ENCODE results near the gene ZNF182. TPM values are rescaled to one million over a fixed set of nuclear protein-coding genes. Genes with fewer than 3 reads are reported as not detected.

The ZNF182 gene
- total RNA-seq, 3 donors from 2014 or later, result 4.5 to 7.2 (median 6.9) TPM

GRCh38 chrX:48002929-48003328 lies 860 bp downstream of the ZNF182 start:
- no peak overlapping the region for H3K27ac ChIP-seq
- intact Hi-C loops (cut with DNase I; ENCODE audit: low total_unique reads), result no loop called here
- no peak for DNase-seq (ENCODE audit: low spot score in 2 of 2)
- no peaks in the 10 kb centered on the region for H3K36me3 ChIP-seq
- no peaks in the 10 kb centered on the region for H3K9me3 ChIP-seq
- TF ChIP-seq POLR2A (IDR thresholded peaks at IDR 0.05) (no peak), POLR2AphosphoS5 (IDR thresholded peaks at IDR 0.05) (no peak)
- TF ChIP-seq, protein P1, sequence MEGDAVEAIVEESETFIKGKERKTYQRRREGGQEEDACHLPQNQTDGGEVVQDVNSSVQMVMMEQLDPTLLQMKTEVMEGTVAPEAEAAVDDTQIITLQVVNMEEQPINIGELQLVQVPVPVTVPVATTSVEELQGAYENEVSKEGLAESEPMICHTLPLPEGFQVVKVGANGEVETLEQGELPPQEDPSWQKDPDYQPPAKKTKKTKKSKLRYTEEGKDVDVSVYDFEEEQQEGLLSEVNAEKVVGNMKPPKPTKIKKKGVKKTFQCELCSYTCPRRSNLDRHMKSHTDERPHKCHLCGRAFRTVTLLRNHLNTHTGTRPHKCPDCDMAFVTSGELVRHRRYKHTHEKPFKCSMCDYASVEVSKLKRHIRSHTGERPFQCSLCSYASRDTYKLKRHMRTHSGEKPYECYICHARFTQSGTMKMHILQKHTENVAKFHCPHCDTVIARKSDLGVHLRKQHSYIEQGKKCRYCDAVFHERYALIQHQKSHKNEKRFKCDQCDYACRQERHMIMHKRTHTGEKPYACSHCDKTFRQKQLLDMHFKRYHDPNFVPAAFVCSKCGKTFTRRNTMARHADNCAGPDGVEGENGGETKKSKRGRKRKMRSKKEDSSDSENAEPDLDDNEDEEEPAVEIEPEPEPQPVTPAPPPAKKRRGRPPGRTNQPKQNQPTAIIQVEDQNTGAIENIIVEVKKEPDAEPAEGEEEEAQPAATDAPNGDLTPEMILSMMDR (IDR thresholded peaks at IDR 0.05), result no peak
- H3K4me3 ChIP-seq, result peak overlapping the region; percentile 56 to 75 (median 60)
- H3K27me3 ChIP-seq, result peaks cover 0 to 4% of the 10 kb centered on the region in 2 donors
- no peaks in the 10 kb centered on the region for H3K4me1 ChIP-seq

- no peak for DNase-seq (ENCODE audit: low spot score in 2 of 2)
- Histone ChIP-seq H3K4me1 (no peaks in the 10 kb centered on the region), H3K4me3 (peak overlapping the region in 1 of 3 donors; percentile 75), H3K27me3 (peaks cover 0 to 4% of the 10 kb centered on the region in 2 donors), H3K36me3 (no peaks in the 10 kb centered on the region), H3K9me3 (no peaks in the 10 kb centered on the region), H3K27ac (no peak overlapping the region)
- TF ChIP-seq, protein P1 (IDR thresholded peaks at IDR 0.05), result no peak
- TF ChIP-seq POLR2A (IDR thresholded peaks at IDR 0.05), result no peak
- TF ChIP-seq POLR2AphosphoS5 (IDR thresholded peaks at IDR 0.05), result no peak
- intact Hi-C loops (cut with DNase I; ENCODE audit: low total_unique reads), result no loop called here
These were observed 1.5 kb downstream of the ZNF182 start for GRCh38 chrX:48002319-48002718.

DNA sequence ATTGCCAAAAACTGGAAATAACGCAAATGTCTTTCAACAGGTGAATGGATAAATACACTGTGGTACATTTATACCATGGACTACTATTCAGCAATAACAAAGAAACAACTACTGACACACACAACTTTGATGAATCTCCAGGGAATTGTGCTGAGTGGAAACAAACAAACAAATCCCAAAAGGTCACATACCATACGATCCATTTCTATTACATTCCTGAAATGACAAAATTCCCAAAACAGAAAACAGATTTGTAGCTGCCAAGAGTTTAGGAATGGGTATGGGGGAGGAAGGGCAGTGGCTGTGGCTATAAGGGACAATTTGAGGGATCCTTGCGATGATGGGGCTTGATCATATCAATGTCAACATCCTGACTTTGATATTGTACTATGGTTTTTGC lies 2.5 kb downstream of the ZNF182 start:
- no peak for TF ChIP-seq POLR2A (IDR thresholded peaks at IDR 0.05)
- TF ChIP-seq, protein P1 (IDR thresholded peaks at IDR 0.05), result no peak
- TF ChIP-seq POLR2AphosphoS5 (IDR thresholded peaks at IDR 0.05), result no peak

DNA sequence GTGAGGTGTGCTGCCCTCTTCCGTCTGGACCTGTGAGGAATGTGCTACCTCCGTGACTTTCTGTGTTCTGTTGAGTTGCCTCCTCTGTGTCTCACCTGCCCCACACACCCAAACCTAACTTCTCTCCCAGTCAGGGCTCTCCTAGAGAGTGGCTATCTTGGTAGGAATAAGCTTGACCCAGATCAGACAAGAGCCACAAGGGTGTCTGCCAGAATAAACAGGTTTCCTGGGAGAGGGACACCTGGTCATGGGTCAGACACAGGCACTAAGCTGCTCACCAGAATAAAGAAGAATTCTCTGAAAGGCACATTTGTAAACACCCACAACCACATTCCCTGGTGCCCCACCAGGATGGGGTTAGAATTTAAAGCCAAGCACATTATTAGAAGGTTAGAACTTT lies 11.1 kb downstream of the ZNF182 start:
- H3K9me3 ChIP-seq, result peaks cover 0 to 18% of the 10 kb centered on the region in 2 donors
- intact Hi-C loops (cut with DNase I; ENCODE audit: low total_unique reads), result loop anchor here (10.0 kb wide), 1 partner anchor 128 kb away; no protein-coding TSS in a partner anchor
- DNase-seq (ENCODE audit: low spot score in 2 of 2), result no peak
- no peak overlapping the region for H3K27ac ChIP-seq
- H3K4me1 ChIP-seq, result no peaks in the 10 kb centered on the region
- H3K36me3 ChIP-seq, result no peaks in the 10 kb centered on the region
- TF ChIP-seq, protein P1 (IDR thresholded peaks at IDR 0.05), result no peak
- H3K27me3 ChIP-seq, result peaks cover 0 to 4% of the 10 kb centered on the region in 2 donors
- no peak overlapping the region for H3K4me3 ChIP-seq

More for the DNA sequence above, 2.5 kb downstream of the ZNF182 start:
- H3K36me3 ChIP-seq, result no peaks in the 10 kb centered on the region
- intact Hi-C loops (cut with DNase I; ENCODE audit: low total_unique reads), result no loop called here
- DNase-seq (ENCODE audit: low spot score in 2 of 2), result no peak
- no peak overlapping the region for H3K27ac ChIP-seq
- no peak overlapping the region for H3K4me3 ChIP-seq
- peaks cover 0 to 4% of the 10 kb centered on the region in 2 donors for H3K27me3 ChIP-seq
- no peaks in the 10 kb centered on the region for H3K4me1 ChIP-seq
- peaks cover 0 to 6% of the 10 kb centered on the region in 2 donors for H3K9me3 ChIP-seq

- no peak for DNase-seq (ENCODE audit: low spot score in 2 of 2)
- Histone ChIP-seq H3K36me3 (no peaks in the 10 kb centered on the region), H3K4me3 (no peak overlapping the region), H3K9me3 (peaks cover 0 to 18% of the 10 kb centered on the region in 2 donors), H3K4me1 (no peaks in the 10 kb centered on the region), H3K27ac (no peak overlapping the region), H3K27me3 (peaks cover 0 to 4% of the 10 kb centered on the region in 2 donors)
- TF ChIP-seq POLR2A (IDR thresholded peaks at IDR 0.05), result no peak
- TF ChIP-seq, protein P1 (IDR thresholded peaks at IDR 0.05), result no peak
- TF ChIP-seq POLR2AphosphoS5 (IDR thresholded peaks at IDR 0.05), result no peak
- intact Hi-C loops (cut with DNase I; ENCODE audit: low total_unique reads), result loop anchor here (10.0 kb wide), 1 partner anchor 127 kb away; no protein-coding TSS in a partner anchor
These were observed 11.8 kb downstream of the ZNF182 start for GRCh38 chrX:47992095-47992380.

All from breast epithelium (tissue), 4 donors.